GM19395 (cell line): ENCODE measurements around the gene CDCA3.
A peak's percentile ranks its signal among the peaks of the same experiment; 100 is the strongest.
"Not testable (repeated sequence)": the region's sequence is repeated elsewhere in the genome, so short reads cannot be mapped to it uniquely, and the experiment has no call there.

Experiments used
- ATAC-seq: cut with Tn5 transposase; IDR thresholded peaks from one replicate; pipeline ENCODE4 v1.9.1; 2021; ENCODE audit warnings: mild to moderate bottlenecking, moderate library complexity; ENCODE audit not compliant: unreplicated experiment

Gene CDCA3

GRCh38 chr12:6851153-6851920 is at the start of gene CDCA3:
CDCA3 (minus strand) TSS chr12:6851286; CDS start chr12:6850952, 334 bp downstream.
- ATAC-seq: peak; percentile 59

- ATAC-seq: no peak
Measured at GRCh38 chr12:6899837-6900519, 48.9 kb upstream of the CDCA3 start.

GRCh38 chr12:6899427-6899826 is 48.3 kb upstream of the CDCA3 start:
- no peak for ATAC-seq

GRCh38 chr12:6896846-6897435 is 45.9 kb upstream of the CDCA3 start:
- no peak for ATAC-seq

GRCh38 chr12:6894321-6894720 is 43.2 kb upstream of the CDCA3 start:
- no peak for ATAC-seq

GRCh38 chr12:6892683-6893082 is 41.6 kb upstream of the CDCA3 start:
- not testable (repeated sequence) for ATAC-seq

- no peak for ATAC-seq
Measured at GRCh38 chr12:6891646-6892001, 40.5 kb upstream of the CDCA3 start.

GRCh38 chr12:6890789-6891645 is 39.9 kb upstream of the CDCA3 start:
- peak; percentile 94 for ATAC-seq

GRCh38 chr12:6889775-6890573 is 38.9 kb upstream of the CDCA3 start:
- not testable (repeated sequence) for ATAC-seq

GRCh38 chr12:6888794-6889193 is 37.7 kb upstream of the CDCA3 start:
- not testable (repeated sequence) for ATAC-seq

GRCh38 chr12:6888360-6888759 is 37.3 kb upstream of the CDCA3 start:
- ATAC-seq: no peak

GRCh38 chr12:6887460-6887859 is 36.4 kb upstream of the CDCA3 start:
- ATAC-seq: no peak

- ATAC-seq: not testable (repeated sequence)
Measured at GRCh38 chr12:6886206-6886999, 35.3 kb upstream of the CDCA3 start.

GRCh38 chr12:6884539-6884938 is 33.5 kb upstream of the CDCA3 start:
- no peak for ATAC-seq

- no peak for ATAC-seq
Measured at GRCh38 chr12:6883683-6884082, 32.6 kb upstream of the CDCA3 start.

- no peak for ATAC-seq
Measured at GRCh38 chr12:6883252-6883651, 32.2 kb upstream of the CDCA3 start.

GRCh38 chr12:6879824-6880223 is 28.7 kb upstream of the CDCA3 start:
- ATAC-seq: not testable (repeated sequence)

GRCh38 chr12:6874015-6874368 is 22.9 kb upstream of the CDCA3 start:
- not testable (repeated sequence) for ATAC-seq
